Cardiac muscle cell (in vitro differentiated cells and primary cell): Measurements from ENCODE around the gene CLN6. TPM values are rescaled to one million over a fixed set of nuclear protein-coding genes. Genes with fewer than 3 reads are reported as not detected.
"Not testable (repeated sequence)": the region's sequence is repeated elsewhere in the genome, so short reads cannot be mapped to it uniquely, and the experiment has no call there.

Source experiments
- DNase-seq, 2 donors: peaks; one replicate each; pipeline versions ENCODE4 v3.0.0 to v3.0.0-alpha.2; 2010 to 2017; ENCODE audit warnings: low read depth in 1 of 2, low spot score in 1 of 2
- H3K27ac ChIP-seq: fragments of 200-600 bp; sonication (generic); 2 replicates; pipeline ENCODE4 v1.5.1; 2016
- H3K27me3 ChIP-seq: fragments of 200-600 bp; sonication (generic); 2 replicates; pipeline ENCODE4 v1.6.0; 2016; ENCODE audit warnings: control low read depth
- H3K36me3 ChIP-seq: fragments of 200-600 bp; sonication (generic); 2 replicates; pipeline ENCODE4 v1.5.1; 2016; ENCODE audit warnings: control low read depth
- H3K4me1 ChIP-seq: fragments of 200-600 bp; sonication (generic); 2 replicates; pipeline ENCODE4 v1.8.1; 2017; ENCODE audit warnings: low read depth, mild to moderate bottlenecking, mixed run types
- H3K4me3 ChIP-seq: fragments of 200-600 bp; sonication (generic); 2 replicates; pipeline ENCODE4 v1.5.1; 2016; ENCODE audit warnings: mild to moderate bottlenecking
- H3K9me3 ChIP-seq: fragments of 200-600 bp; sonication (generic); 2 replicates; pipeline ENCODE4 v1.5.1; 2017; ENCODE audit warnings: low read depth, mild to moderate bottlenecking, control low read depth
- CTCF ChIP-seq: IDR thresholded peaks from 2 replicates; pipeline ENCODE4 v1.5.1; 2012; ENCODE audit warnings: low read depth, mild to moderate bottlenecking, low read length
- polyA plus RNA-seq: library from polyadenylated mRNA; unstranded; fragments of >200 nt; fragmentation: Nextera tagmentation; extraction: Ambion mirVana; gene quantifications from 2 replicates; pipeline ENCODE4 v1.2.1, GENCODE V29; 2016
- total RNA-seq: library from RNA; depleted of rRNA; stranded (reverse); fragments of >200 nt; gene quantifications from 2 replicates; pipeline ENCODE4 v1.2.3, GENCODE V29; 2016

CLN6 gene
- total and polyA plus RNA-seq, 2 experiments from 2014 or later: 6.6 to 18.5 TPM

DNA sequence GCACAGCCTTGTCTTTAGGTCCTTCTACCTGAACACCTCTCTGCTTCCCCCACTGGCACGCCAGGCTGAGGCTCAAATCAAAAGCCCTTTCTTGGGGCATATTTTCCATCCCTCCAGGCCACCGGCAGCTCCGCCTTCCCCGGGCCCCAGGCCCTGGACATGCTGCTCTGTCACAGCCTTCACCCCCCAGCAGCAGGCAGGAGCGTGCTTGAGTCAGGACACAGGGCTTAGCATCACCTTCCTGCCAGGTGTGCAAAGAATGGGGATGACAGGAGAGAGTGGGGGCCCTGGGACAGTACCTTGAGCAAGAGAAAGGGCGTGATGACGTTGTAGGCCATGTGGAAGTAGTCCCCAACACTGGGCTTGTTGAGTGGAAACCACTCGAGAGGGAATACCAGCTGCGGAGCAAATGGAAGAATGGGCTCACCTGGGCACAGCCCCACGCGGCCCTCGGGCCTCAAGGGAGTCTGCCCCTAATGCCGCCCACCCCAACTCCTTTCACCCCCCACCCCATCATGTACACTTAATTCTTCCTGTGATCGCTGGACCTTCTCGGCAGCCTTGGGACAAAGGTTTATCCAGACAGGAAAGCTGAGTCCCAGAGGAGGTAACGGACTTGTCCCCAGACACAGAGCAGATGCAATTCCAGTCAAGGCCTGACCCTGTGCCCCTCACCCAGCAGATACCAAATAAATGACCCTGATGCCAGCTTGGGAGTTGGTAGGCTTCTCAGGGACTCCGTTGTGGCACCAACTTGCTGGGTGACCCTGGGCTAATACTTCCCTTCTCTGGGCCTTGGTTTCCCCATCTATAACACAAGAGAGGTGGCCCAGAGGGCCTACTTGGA lies 15.3 kb downstream of the CLN6 start:
- no peak for TF ChIP-seq CTCF
- no peaks in the 10 kb centered on the region for H3K27me3 ChIP-seq
- H3K9me3 ChIP-seq: no peaks in the 10 kb centered on the region
- DNase-seq: no peak
- no peak overlapping the region for H3K4me3 ChIP-seq
- H3K27ac ChIP-seq: no peak overlapping the region
- H3K4me1 ChIP-seq: no peaks in the 10 kb centered on the region
- H3K36me3 ChIP-seq: no peaks in the 10 kb centered on the region

- not testable (repeated sequence) for H3K9me3 ChIP-seq, H3K27me3 ChIP-seq, H3K27ac ChIP-seq, DNase-seq, H3K4me1 ChIP-seq, H3K4me3 ChIP-seq, H3K36me3 ChIP-seq
These were observed 16.1 kb downstream of the CLN6 start for GRCh38 chr15:68213491-68213845.

DNA sequence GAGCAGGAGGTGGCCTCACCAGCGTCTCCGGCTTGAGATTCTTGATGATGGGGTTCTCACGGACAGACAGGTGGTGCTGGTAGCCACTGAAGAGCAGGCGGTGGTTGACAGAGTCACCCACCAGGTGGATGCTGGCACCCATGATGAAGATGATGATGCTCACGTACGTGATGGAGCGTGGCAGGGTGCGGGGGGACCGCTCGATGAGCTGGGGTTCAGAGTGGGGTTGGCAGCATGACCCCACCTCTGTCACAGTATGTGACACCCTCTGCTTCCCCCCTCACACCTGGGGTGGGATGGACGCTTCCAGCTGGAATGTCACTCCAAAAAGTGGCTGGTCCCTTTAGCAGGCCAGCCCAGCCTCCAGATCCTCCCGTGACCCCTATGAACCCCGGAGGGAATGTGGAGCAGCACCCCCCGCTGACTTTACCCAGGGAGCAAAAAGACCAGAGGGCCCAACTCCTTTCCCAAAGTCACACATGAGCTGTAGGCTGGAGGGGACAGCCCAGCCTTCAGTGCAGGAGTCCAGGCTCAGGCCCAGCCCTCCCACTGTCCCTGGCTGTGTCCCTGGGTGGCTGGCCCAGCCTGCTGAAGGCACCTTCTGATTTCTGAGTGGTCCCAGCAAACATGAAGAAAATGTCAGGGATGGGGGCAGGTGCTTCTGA lies 17.7 kb downstream of the CLN6 start:
- DNase-seq: no peak

DNA sequence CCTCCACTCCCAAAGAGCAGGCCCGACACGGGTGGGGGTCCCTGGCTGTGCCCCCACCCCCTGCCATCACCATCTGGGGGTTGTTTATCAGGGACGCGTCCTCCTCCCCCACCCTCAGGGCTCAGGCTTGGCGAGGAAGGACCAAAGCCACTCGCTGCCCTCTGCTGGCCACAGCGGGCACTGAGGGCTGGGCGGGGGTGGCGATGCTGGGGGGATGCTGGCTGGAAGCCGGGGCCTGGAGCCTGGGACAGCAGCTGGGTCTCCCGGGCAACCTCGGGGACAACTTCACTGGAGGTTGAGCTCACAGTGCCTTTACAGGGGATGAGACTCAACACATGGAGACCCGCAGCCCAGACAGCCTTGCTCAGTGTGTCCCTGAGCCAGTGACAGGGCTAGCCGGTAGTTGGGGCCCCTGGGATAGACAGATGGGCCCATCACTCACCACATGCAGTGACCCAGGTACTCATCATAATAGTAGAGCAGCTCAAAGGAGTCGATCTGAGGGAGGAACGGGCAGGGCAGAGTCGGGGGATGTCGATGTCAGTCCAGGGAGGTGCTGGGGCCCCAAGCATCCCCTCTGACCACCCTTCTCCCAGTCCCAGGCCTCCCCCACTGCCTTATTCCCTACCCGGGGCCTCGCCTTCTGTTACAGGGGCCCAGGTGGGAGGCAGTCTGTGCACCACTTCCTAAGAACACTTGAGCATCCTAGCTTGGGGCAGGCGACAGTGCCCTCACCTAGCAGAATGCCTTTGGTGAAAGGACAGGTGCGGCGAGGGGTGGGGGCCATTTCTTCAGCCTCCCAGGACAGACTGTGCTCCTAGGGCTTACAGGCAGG lies 18.5 kb downstream of the CLN6 start:
- no peaks in the 10 kb centered on the region for H3K27me3 ChIP-seq
- no peaks in the 10 kb centered on the region for H3K9me3 ChIP-seq
- H3K4me1 ChIP-seq: no peaks in the 10 kb centered on the region
- H3K4me3 ChIP-seq: no peak overlapping the region
- peak; percentile 68 to 78 for DNase-seq
- H3K27ac ChIP-seq: no peak overlapping the region
- no peaks in the 10 kb centered on the region for H3K36me3 ChIP-seq
- peak; percentile 88 for TF ChIP-seq CTCF

More for the DNA sequence above, 17.7 kb downstream of the CLN6 start:
- H3K4me3 ChIP-seq: no peak overlapping the region
- no peak overlapping the region for H3K27ac ChIP-seq
- no peaks in the 10 kb centered on the region for H3K9me3 ChIP-seq
- H3K27me3 ChIP-seq: no peaks in the 10 kb centered on the region
- no peaks in the 10 kb centered on the region for H3K36me3 ChIP-seq
- no peak for TF ChIP-seq CTCF
- no peaks in the 10 kb centered on the region for H3K4me1 ChIP-seq

DNA sequence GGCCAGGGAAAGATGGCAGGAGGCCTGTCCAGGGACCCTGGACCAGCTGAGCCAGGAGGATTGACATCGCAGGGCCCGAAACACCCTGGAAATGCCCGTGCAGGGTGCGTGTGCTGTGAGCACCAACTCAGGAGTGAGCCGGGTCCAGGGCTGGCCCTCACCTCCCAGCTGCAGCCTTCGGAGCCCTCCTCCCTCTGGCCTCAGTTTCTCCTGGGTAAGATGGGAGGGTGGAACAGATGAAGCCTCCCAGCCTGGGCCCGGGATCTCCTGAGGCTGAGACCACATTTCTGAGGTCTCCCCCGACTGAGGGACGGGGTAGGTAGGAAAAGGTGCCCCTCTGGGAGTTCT lies 19.1 kb downstream of the CLN6 start:
- TF ChIP-seq CTCF: no peak
- no peak for DNase-seq

More for the DNA sequence above, 19.1 kb downstream of the CLN6 start:
- no peaks in the 10 kb centered on the region for H3K9me3 ChIP-seq
- H3K4me1 ChIP-seq: no peaks in the 10 kb centered on the region
- H3K27ac ChIP-seq: no peak overlapping the region
- no peaks in the 10 kb centered on the region for H3K36me3 ChIP-seq
- no peak overlapping the region for H3K4me3 ChIP-seq
- no peaks in the 10 kb centered on the region for H3K27me3 ChIP-seq
